Measurements from ENCODE around the gene WRNIP1.

The WRNIP1 gene

DNA sequence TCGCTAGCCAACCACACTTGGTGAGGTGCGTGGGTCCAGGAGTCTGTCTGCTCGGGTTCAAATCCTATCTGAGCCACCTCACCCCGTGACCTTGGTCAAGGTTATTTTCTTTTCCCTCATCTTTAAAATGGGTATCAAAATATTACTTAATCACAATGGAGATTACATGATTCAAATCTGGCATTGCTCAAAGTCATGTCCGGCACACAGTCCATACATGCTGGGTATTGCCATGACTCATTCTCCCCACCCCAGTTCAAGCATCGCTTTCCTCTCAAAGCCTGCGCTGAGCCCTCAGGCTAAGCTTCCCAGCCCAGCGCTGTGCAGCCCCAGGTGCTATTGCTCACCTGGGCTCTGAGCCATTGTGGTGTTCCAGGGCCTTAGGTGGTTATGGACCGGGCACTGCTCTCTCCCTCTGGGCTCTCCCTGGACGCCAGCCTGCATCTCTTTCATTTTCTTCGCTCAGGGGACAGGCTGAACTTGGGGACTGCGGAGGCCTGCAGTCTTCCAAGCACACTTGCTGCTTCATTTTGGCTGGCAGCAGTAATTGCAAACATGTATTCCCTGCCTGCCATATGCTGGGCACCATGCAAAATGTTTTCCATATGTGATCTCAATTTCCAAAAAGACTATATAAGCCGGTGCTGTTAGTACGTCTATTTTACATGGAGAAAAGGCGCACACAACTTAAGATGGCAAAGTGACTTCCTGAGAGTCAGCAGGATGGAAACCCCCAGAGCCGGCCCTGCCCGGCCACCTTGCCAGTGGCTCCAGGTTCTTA, 27.3 kb downstream of the WRNIP1 start:
- no peak overlapping the region for H3K4me3 ChIP-seq
- TF ChIP-seq, protein P1, sequence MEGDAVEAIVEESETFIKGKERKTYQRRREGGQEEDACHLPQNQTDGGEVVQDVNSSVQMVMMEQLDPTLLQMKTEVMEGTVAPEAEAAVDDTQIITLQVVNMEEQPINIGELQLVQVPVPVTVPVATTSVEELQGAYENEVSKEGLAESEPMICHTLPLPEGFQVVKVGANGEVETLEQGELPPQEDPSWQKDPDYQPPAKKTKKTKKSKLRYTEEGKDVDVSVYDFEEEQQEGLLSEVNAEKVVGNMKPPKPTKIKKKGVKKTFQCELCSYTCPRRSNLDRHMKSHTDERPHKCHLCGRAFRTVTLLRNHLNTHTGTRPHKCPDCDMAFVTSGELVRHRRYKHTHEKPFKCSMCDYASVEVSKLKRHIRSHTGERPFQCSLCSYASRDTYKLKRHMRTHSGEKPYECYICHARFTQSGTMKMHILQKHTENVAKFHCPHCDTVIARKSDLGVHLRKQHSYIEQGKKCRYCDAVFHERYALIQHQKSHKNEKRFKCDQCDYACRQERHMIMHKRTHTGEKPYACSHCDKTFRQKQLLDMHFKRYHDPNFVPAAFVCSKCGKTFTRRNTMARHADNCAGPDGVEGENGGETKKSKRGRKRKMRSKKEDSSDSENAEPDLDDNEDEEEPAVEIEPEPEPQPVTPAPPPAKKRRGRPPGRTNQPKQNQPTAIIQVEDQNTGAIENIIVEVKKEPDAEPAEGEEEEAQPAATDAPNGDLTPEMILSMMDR (IDR thresholded peaks at IDR 0.05): no peak
- H3K27ac ChIP-seq: peak overlapping the region; percentile 64 to 88
- no peak for DNase-seq (ENCODE audit: low spot score)

DNA sequence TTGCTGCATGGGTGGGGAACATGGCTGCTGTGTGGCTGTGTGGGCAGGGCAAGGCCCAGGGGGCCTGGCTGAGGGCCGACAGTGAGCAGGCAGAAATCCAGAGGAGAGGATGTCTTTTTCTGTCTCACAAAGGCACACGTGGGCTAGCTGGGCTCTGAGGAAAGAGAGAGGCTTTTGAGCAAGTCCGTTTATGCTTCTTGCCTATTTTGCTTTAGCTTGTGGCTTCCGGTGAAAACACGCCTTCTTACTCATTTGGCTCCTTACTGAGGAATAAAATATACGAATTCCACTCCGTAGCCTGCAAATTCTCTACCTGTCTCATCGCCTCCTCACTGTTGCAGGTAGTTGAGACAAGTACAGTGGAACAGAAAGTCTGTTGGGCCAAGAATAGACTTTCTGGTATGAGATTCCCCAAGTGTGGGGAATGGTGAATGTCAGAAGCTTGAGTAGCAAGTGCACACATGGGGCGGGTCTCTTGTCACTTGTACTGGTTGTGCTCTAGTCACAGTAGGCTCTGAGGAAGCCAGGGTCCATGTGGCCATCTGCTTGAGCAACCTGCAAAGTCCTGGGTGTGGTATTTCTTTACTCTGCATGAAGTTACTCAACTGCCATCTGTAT, 28.4 kb downstream of the WRNIP1 start:
- TF ChIP-seq, protein P1 (IDR thresholded peaks at IDR 0.05): no peak

DNA sequence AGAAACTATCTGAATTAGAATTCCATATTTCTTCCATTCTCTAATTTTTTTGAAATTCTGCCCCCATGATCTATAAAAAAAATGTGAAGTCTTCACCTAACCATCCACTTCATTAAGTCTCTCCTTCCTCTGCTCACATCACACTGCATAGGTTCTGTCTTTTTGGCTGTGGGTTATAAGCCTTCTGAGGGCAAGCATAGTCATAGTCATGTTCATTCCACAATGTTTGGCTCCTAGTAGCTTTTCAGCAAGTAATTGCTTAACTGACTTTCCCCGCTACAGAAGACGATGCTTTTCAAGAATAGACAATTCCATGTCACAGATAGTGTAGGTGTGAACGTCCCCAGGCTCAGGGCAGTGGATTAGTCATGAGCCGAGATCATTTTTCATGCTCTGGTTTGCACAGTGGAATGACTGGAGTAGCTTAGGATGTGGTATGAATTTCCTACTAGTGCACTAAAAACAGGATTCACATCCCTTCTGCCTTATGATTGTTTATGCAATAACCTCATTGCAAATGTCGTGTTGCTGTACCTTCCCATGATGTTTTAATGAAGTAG, 29.1 kb downstream of the WRNIP1 start:
- Histone ChIP-seq H3K27ac (peak overlapping the region in 1 of 2 donors; percentile 88), H3K4me3 (no peak overlapping the region)
- TF ChIP-seq, protein P1 (IDR thresholded peaks at IDR 0.05): no peak
- DNase-seq (ENCODE audit: low spot score): no peak

More for the DNA sequence above, 28.4 kb downstream of the WRNIP1 start:
- no peak overlapping the region for H3K4me3 ChIP-seq
- no peak for DNase-seq (ENCODE audit: low spot score)
- H3K27ac ChIP-seq: peak overlapping the region; percentile 64 to 88

DNA sequence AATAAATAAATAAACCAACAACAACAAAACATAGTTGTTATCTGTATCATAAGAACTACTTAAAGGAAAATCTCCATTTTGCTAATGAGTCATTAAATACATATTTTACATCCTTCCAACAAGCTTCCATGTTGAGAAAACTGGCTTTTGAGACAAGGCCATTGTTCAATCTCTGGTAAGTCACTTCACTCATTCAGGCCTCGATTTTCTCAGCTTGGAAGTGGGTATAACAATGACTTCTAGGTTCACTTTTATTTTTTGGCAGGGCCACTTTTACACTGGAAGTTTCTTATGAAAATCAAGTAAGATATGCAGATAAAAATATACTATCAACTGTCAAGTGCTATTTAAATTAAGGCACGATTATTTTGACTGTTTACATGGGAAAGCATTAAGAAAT, 30.0 kb downstream of the WRNIP1 start:
- Histone ChIP-seq H3K27ac (no peak overlapping the region), H3K4me3 (no peak overlapping the region)
- no peak for DNase-seq (ENCODE audit: low spot score)
- TF ChIP-seq, protein P1 (IDR thresholded peaks at IDR 0.05): no peak

DNA sequence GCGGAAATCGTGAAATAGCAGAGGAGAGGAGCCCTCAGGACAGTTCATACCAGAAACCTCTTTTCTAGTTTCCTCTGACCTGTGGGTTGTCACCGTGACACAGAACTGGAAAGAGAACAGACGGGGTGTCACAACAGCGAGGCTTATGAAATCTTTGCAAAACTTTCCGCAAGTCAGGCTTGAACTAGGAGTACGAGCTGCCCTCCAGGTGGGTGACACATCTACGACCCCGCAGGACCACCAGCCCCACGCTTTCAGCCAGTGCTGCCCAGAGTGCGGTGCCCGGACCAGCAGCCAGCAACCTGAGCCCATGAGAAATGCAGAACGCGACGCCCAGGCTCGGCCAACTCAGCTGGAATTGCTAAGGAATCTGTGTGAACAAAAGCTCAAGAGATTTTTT, 30.8 kb downstream of the WRNIP1 start:
- H3K4me3 ChIP-seq: no peak overlapping the region
- TF ChIP-seq, protein P1 (IDR thresholded peaks at IDR 0.05): no peak
- no peak overlapping the region for H3K27ac ChIP-seq
- no peak for DNase-seq (ENCODE audit: low spot score)

DNA sequence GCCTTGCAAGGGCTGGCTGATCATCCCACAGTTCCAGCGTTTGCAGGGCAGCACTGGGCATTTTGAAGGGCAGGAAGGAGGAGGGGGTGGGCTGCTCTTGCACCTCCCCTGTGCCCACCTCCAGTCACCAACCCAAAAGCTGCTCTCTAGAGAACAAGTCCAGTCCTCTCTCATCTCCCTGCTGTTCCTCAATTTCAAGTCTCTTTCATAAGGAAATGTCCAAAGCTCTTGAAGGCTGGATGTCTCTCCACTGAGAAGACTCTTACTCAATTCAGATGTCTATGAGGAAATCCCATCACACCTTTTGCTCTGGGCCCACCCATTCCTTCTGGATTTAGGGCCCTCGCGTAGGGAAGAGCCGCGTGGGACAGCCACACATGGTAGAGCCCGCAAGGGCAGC, 31.7 kb downstream of the WRNIP1 start:
- DNase-seq (ENCODE audit: low spot score): no peak
- Histone ChIP-seq H3K4me3 (no peak overlapping the region), H3K27ac (no peak overlapping the region)
- TF ChIP-seq, protein P1 (IDR thresholded peaks at IDR 0.05): no peak

Data from coronary artery (tissue), 2 donors.